Measurements from ENCODE around the gene CDH19. TPM values are rescaled to one million over a fixed set of nuclear protein-coding genes. Genes with fewer than 3 reads are reported as not detected.

The CDH19 gene
- total RNA-seq, 1 experiment from 2014 or later: not detected

- H2AFZ ChIP-seq (ENCODE audit: low read depth, low read length, poor library complexity, severe bottlenecking): no peak overlapping the region
- no TSS peak for BruUV-seq (replicated peaks)
- intact Hi-C loops (cut with micrococcal nuclease): no loop called here
- no peak overlapping the region for H3K4me3 ChIP-seq (replicated peaks in 1 of 2; ENCODE audit: low read depth in 1 of 2, low read length in 2 of 2)
- H3K27me3 ChIP-seq (ENCODE audit: insufficient read depth, low read length): no peaks in the 10 kb centered on the region
- no peak overlapping the region for H3K27ac ChIP-seq (ENCODE audit: low read depth, low read length)
- ChIA-PET POLR2A (no interaction called here), CTCF (no interaction called here), RAD21 (ENCODE audit: low non-redundant PET in 1 of 2, low total read pairs in 2 of 2, uncharacterized antibody in 2 of 2, unreplicated experiment in 2 of 2) (no interaction called here)
- no peaks in the 10 kb centered on the region for H3K9me2 ChIP-seq (ENCODE audit: insufficient read depth)
- H3K4me2 ChIP-seq (ENCODE audit: low read length): no peak overlapping the region
- ATAC-seq: no peak
- H4K20me1 ChIP-seq (ENCODE audit: insufficient read depth): no peaks in the 10 kb centered on the region
- peaks cover 11 to 22% of the 10 kb centered on the region in 2 experiments; a peak in 3 of 4 replicates for H3K9me3 ChIP-seq (ENCODE audit: control insufficient read depth in 1 of 2, insufficient read depth in 1 of 2, low read depth in 1 of 2, low read length in 2 of 2)
- H3K79me2 ChIP-seq (ENCODE audit: insufficient read depth, low read length): no peaks in the 10 kb centered on the region
- TF ChIP-seq EZH2 (IDR thresholded peaks at IDR 0.05) (no peak), YY1 (IDR thresholded peaks at IDR 0.05; ENCODE audit: extremely low read depth, insufficient replicate concordance, low read depth, low read length) (no peak), CTCF (IDR thresholded peaks at IDR 0.05 in 2 of 3, conservative IDR thresholded peaks at IDR 0.05 in 1 of 3; ENCODE audit: borderline replicate concordance in 1 of 3, insufficient read depth in 1 of 3, low read depth in 2 of 3, low read length in 2 of 3) (no peak)
- H3K36me3 ChIP-seq (ENCODE audit: control insufficient read depth in 1 of 2, insufficient read depth in 2 of 2, low read length in 2 of 2): no peaks in the 10 kb centered on the region
- no peak for DNase-seq (ENCODE audit: low read depth, low spot score)
- H3K9ac ChIP-seq (ENCODE audit: low read length): no peak overlapping the region
- no peaks in the 10 kb centered on the region for H3K4me1 ChIP-seq (ENCODE audit: control insufficient read depth in 1 of 2, insufficient read depth in 2 of 2, low read length in 2 of 2)
Measured at GRCh38 chr18:66508937-66509336, 95.0 kb downstream of the CDH19 start.

GRCh38 chr18:66506178-66506577 lies 97.7 kb downstream of the CDH19 start:
- TF ChIP-seq POLR2AphosphoS5 (IDR thresholded peaks at IDR 0.05; ENCODE audit: low read depth, low read length) (no peak), ZNF274 (IDR thresholded peaks at IDR 0.05; ENCODE audit: low read depth, low read length) (no peak), CEBPB (IDR thresholded peaks at IDR 0.05; ENCODE audit: low read depth) (no peak), RAD21 (IDR thresholded peaks at IDR 0.05; ENCODE audit: low read depth) (no peak), SP1 (IDR thresholded peaks at IDR 0.05; ENCODE audit: low read depth) (no peak), ELF1 (IDR thresholded peaks at IDR 0.05; ENCODE audit: borderline replicate concordance, low read depth) (no peak), EZH2 (IDR thresholded peaks at IDR 0.05) (no peak), EZH2phosphoT487 (IDR thresholded peaks at IDR 0.05; ENCODE audit: borderline replicate concordance) (no peak)
- no peak overlapping the region for H3K4me2 ChIP-seq (ENCODE audit: low read length)
- ChIA-PET POLR2A (no interaction called here), CTCF (no interaction called here), RAD21 (ENCODE audit: low non-redundant PET in 1 of 2, low total read pairs in 2 of 2, uncharacterized antibody in 2 of 2, unreplicated experiment in 2 of 2) (no interaction called here)
- no peaks in the 10 kb centered on the region for H3K27me3 ChIP-seq (ENCODE audit: insufficient read depth, low read length)
- intact Hi-C loops (cut with micrococcal nuclease): no loop called here
- ATAC-seq: no peak
- peaks cover 6 to 16% of the 10 kb centered on the region in 2 experiments; a peak in 2 of 4 replicates for H3K9me3 ChIP-seq (ENCODE audit: control insufficient read depth in 1 of 2, insufficient read depth in 1 of 2, low read depth in 1 of 2, low read length in 2 of 2)
- no peak overlapping the region for H2AFZ ChIP-seq (ENCODE audit: low read depth, low read length, poor library complexity, severe bottlenecking)
- no peak overlapping the region for H3K27ac ChIP-seq (ENCODE audit: low read depth, low read length)
- no peaks in the 10 kb centered on the region for H3K79me2 ChIP-seq (ENCODE audit: insufficient read depth, low read length)
- no TSS peak for BruUV-seq (replicated peaks)
- no peak overlapping the region for H3K4me3 ChIP-seq (replicated peaks in 1 of 2; ENCODE audit: low read depth in 1 of 2, low read length in 2 of 2)
- no peak for DNase-seq (ENCODE audit: low read depth, low spot score)
- H3K4me1 ChIP-seq (ENCODE audit: control insufficient read depth in 1 of 2, insufficient read depth in 2 of 2, low read length in 2 of 2): no peaks in the 10 kb centered on the region
- no peaks in the 10 kb centered on the region for H3K36me3 ChIP-seq (ENCODE audit: control insufficient read depth in 1 of 2, insufficient read depth in 2 of 2, low read length in 2 of 2)
- no peaks in the 10 kb centered on the region for H4K20me1 ChIP-seq (ENCODE audit: insufficient read depth)
- no peak overlapping the region for H3K9ac ChIP-seq (ENCODE audit: low read length)
- no peaks in the 10 kb centered on the region for H3K9me2 ChIP-seq (ENCODE audit: insufficient read depth)

Data from HCT116 (cell line).